HepG2 (cell line): Measurements from ENCODE around the gene ADSL. TPM values are rescaled to one million over a fixed set of nuclear protein-coding genes. Genes with fewer than 3 reads are reported as not detected.

Experiments used
- ATAC-seq: fragments of 200-7000 bp; cut with Tn5 transposase; 3 replicates; pipeline ENCODE4 v1.9.1; 2020; ENCODE audit warnings: mild to moderate bottlenecking, moderate library complexity
- BruUV-seq: library from RNA; stranded (reverse); fragments of 400-500 nt; replicated peaks from 2 replicates; lab custom pipeline; 2021; lab: Mats Ljungman, UMichigan
- CTCF ChIA-PET: fragments of 300-600 bp; formaldehyde crosslinking; extraction: SDS; loops from one replicate; lab custom pipeline; 2021; ENCODE audit warnings: low total read pairs, inconsistent platforms, low intra/inter-chr PET ratio; lab: Yijun Ruan, JAX
- POLR2A ChIA-PET: fragments of 350-600 bp; sonication (Branson Sonifier 250); formaldehyde crosslinking; loops from one replicate; lab custom pipeline; 2020; ENCODE audit warnings: antibody characterized with exemption, inconsistent platforms; lab: Yijun Ruan, JAX
- DNase-seq: peaks from one replicate; pipeline ENCODE4 v3.0.0-alpha.2; 2015; ENCODE audit warnings: low spot score
- FAIRE-seq: peaks from 3 replicates; lab custom pipeline; 2011; peaks lifted over from hg19 to GRCh38; lab: Jason Lieb, UNC
- H2AFZ ChIP-seq: one replicate; pipeline ENCODE4 v1.6.1; 2011; ENCODE audit warnings: low read length, inconsistent platforms
- H3K27ac ChIP-seq: fragments of 300-600 bp; 3 replicates; pipeline ENCODE4 v1.8.0; 2011; ENCODE audit warnings: mixed run types, mild to moderate bottlenecking, mixed read lengths, low read length, inconsistent platforms; ENCODE audit not compliant: insufficient read depth; ENCODE audit errors: extremely low read length
- H3K27me3 ChIP-seq, 2 experiments: fragments of 200-600 bp in 1 of 2; 2 replicates in 1 of 2; 3 replicates in 1 of 2; pipeline versions ENCODE4 v1.6.0 to v1.8.0; 2011; ENCODE audit warnings: low read length in 2 of 2, mild to moderate bottlenecking in 2 of 2, moderate library complexity in 2 of 2, inconsistent platforms in 1 of 2; ENCODE audit not compliant: insufficient read depth in 2 of 2, control insufficient read depth in 1 of 2
- H3K36me3 ChIP-seq, 2 experiments: fragments of 200-600 bp in 1 of 2; replicated peaks in 1 of 2; 2 replicates in 1 of 2; 3 replicates in 1 of 2; pipeline versions ENCODE4 v1.5.1 to v1.8.0; 2011; ENCODE audit warnings: low read length in 2 of 2, inconsistent platforms in 1 of 2; ENCODE audit not compliant: insufficient read depth in 2 of 2, control insufficient read depth in 1 of 2
- H3K4me1 ChIP-seq: 2 replicates; pipeline ENCODE4 v1.5.1; 2012; ENCODE audit warnings: low read length, inconsistent platforms; ENCODE audit not compliant: insufficient read depth
- H3K4me2 ChIP-seq: 2 replicates; pipeline ENCODE4 v1.6.0; 2011; ENCODE audit warnings: low read depth, low read length, inconsistent platforms
- H3K4me3 ChIP-seq, 3 experiments: fragments of 200-600 bp in 1 of 3; sonication (generic), shearing (Covaris generic) in 1 of 3; replicated peaks in 1 of 3; 2 replicates each; pipeline ENCODE4 v1.5.1; 2011 to 2016; ENCODE audit warnings: low read length in 3 of 3, inconsistent platforms in 2 of 3, low read depth in 2 of 3, mild to moderate bottlenecking in 2 of 3, control low read depth in 1 of 3, mixed read lengths in 1 of 3; ENCODE audit not compliant: insufficient read depth in 1 of 3
- H3K79me2 ChIP-seq: one replicate; pipeline ENCODE4 v1.6.1; 2011; ENCODE audit warnings: low read length, inconsistent platforms; ENCODE audit not compliant: insufficient read depth
- H3K9ac ChIP-seq: 2 replicates; pipeline ENCODE4 v1.6.0; 2011; ENCODE audit warnings: mild to moderate bottlenecking, low read depth, low read length, inconsistent platforms; ENCODE audit not compliant: insufficient read depth
- H3K9me3 ChIP-seq: 2 replicates; pipeline ENCODE4 v1.5.1; 2012; ENCODE audit warnings: mild to moderate bottlenecking, low read length
- H4K20me1 ChIP-seq: 2 replicates; pipeline ENCODE4 v1.6.0; 2011; ENCODE audit warnings: inconsistent platforms, mild to moderate bottlenecking, low read length, moderate library complexity; ENCODE audit not compliant: insufficient read depth
- GATA4 ChIP-seq: sonication (generic); IDR thresholded peaks from 2 replicates; pipeline ENCODE4 v1.6.1; 2016; ENCODE audit warnings: antibody characterized with exemption, low read depth, borderline replicate concordance
- HMGA1 ChIP-seq: sonication (generic); formaldehyde crosslinking; conservative IDR thresholded peaks from 2 replicates; pipeline ENCODE4 v1.4.0; 2020; ENCODE audit warnings: missing genetic modification reagents
- HNRNPLL ChIP-seq: fragments of 200-400 bp; formaldehyde crosslinking; IDR thresholded peaks from 2 replicates; pipeline ENCODE4 v1.6.1; 2017; ENCODE audit warnings: mild to moderate bottlenecking, low read depth, low read length; ENCODE audit not compliant: poor library complexity, severe bottlenecking
- KDM3A ChIP-seq: IDR thresholded peaks from 2 replicates; pipeline ENCODE4 v1.6.1; 2018; ENCODE audit warnings: low read depth, missing compliant biosample characterization
- MZF1 ChIP-seq: sonication (generic); formaldehyde crosslinking; IDR thresholded peaks from 2 replicates; pipeline ENCODE4 v1.8.1; 2023; ENCODE audit warnings: mild to moderate bottlenecking, missing genetic modification reagents, borderline replicate concordance
- NR2F1 ChIP-seq, 2 experiments: fragments of 450-650 bp in 1 of 2; formaldehyde crosslinking in 1 of 2; IDR thresholded peaks; 2 replicates each; pipeline versions ENCODE4 v1.5.0 to v1.6.1; 2016 to 2020; ENCODE audit warnings: mild to moderate bottlenecking in 1 of 2, missing compliant biosample characterization in 1 of 2, missing genetic modification reagents in 1 of 2, moderate library complexity in 1 of 2
- SMARCC2 ChIP-seq: fragments of 450-650 bp; IDR thresholded peaks from 2 replicates; pipeline ENCODE4 v1.6.1; 2017; ENCODE audit warnings: antibody characterized with exemption, mild to moderate bottlenecking
- ZFAT ChIP-seq: sonication (generic); formaldehyde crosslinking; conservative IDR thresholded peaks from 2 replicates; pipeline ENCODE4 v1.8.1; 2023; ENCODE audit warnings: missing genetic modification reagents, inconsistent platforms
- ZNF24 ChIP-seq: fragments of 450-650 bp; IDR thresholded peaks from 2 replicates; pipeline ENCODE4 v1.6.1; 2017; ENCODE audit warnings: antibody characterized with exemption, mild to moderate bottlenecking
- ZNF44 ChIP-seq: sonication (generic); formaldehyde crosslinking; IDR thresholded peaks from 2 replicates; pipeline ENCODE4 v1.5.1; 2020; ENCODE audit warnings: mild to moderate bottlenecking, missing genetic modification reagents
- in situ Hi-C: cut with HindIII; loops from 2 replicates; pipeline ENCODE4 v1.10.0; 2017; ENCODE audit warnings: low pct_unique_long_range_greater_than_20kb; ENCODE audit not compliant: extremely low pct_ligation_motif_present
- intact Hi-C: fragments of 100-400 bp; cut with micrococcal nuclease; formaldehyde crosslinking; loops from one replicate; pipeline ENCODE4 v1.10.0; 2022; ENCODE audit not compliant: unreplicated experiment
- polyA plus RNA-seq, 8 experiments: library from polyadenylated mRNA; depleted of rRNA in 3 of 8; stranded (reverse) in 7 of 8; unstranded in 1 of 8; fragments of >200 nt; fragmentation: Illumina TruSeq in 4 of 8; extraction: Trizol in 4 of 8; gene quantifications; 2 replicates each; pipeline versions ENCODE4 v1.2.1 to v1.2.3, GENCODE V29; 2011 to 2016; ENCODE audit warnings: low read depth in 4 of 8, missing spikeins in 1 of 8, mixed read lengths in 1 of 8; ENCODE audit not compliant: insufficient read depth in 1 of 8
- total RNA-seq, 5 experiments: library from RNA; depleted of rRNA; stranded (reverse); fragments of >200 nt; fragmentation: Illumina TruSeq; extraction: Trizol; gene quantifications; 2 replicates each; pipeline ENCODE4 v1.2.3, GENCODE V29; 2016; ENCODE audit warnings: low read depth in 1 of 5
- TF ChIP-seq, protein P1 (sequence below): sonication (generic); formaldehyde crosslinking; IDR thresholded peaks from 2 replicates; pipeline ENCODE4 v1.4.0; 2020; ENCODE audit warnings: mild to moderate bottlenecking, missing genetic modification reagents
- TF ChIP-seq, protein P2 (sequence below): sonication (generic); formaldehyde crosslinking; IDR thresholded peaks from 2 replicates; pipeline ENCODE4 v1.5.1; 2020; ENCODE audit warnings: mild to moderate bottlenecking, missing genetic modification reagents
- TF ChIP-seq, protein P3 (sequence below): sonication (generic); formaldehyde crosslinking; conservative IDR thresholded peaks from 2 replicates; pipeline ENCODE4 v1.8.1; 2023; ENCODE audit warnings: missing genetic modification reagents

ADSL gene
- total and polyA plus RNA-seq, 2 of the 13 experiments (the other 11 are each of a cell fraction or from before 2014, with no cell fraction given), result 123 to 174 TPM

DNA sequence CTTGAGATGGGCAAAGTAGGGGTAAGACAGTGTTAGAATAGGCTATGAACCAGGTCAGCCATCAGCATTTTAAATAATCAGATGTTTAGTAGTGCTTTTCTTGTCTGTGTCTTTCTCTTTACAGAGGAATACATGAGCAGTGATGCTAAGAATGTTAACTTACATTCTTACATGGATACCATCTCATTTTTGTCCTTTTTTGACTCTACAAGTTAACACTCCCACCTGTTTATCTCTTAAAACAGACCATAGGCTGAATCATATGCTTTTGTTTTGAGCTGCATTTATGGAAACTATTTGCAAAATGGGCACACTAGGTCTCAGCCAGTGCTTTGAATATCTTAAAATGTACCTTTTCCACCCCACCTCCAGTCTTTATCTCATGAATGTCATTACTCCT is 25.6 kb upstream of the ADSL start:
- in situ Hi-C loops (no loop called here), intact Hi-C loops (no loop called here)
- Histone ChIP-seq H3K4me3 (no peak overlapping the region), H3K9me3 (no peaks in the 10 kb centered on the region), H3K9ac (no peak overlapping the region), H3K36me3 (peaks cover 7 to 52% of the 10 kb centered on the region in 2 experiments), H3K79me2 (no peaks in the 10 kb centered on the region), H4K20me1 (no peaks in the 10 kb centered on the region), H3K4me1 (no peaks in the 10 kb centered on the region), H2AFZ (no peak overlapping the region), H3K27me3 (no peaks in the 10 kb centered on the region), H3K4me2 (no peak overlapping the region), H3K27ac (no peak overlapping the region)
- ChIA-PET CTCF (no interaction called here), POLR2A (no interaction called here)
- DNase-seq, result no peak
- no TSS peak for BruUV-seq
- ATAC-seq, result no peak
- FAIRE-seq, result no peak
- TF ChIP-seq, protein P1, sequence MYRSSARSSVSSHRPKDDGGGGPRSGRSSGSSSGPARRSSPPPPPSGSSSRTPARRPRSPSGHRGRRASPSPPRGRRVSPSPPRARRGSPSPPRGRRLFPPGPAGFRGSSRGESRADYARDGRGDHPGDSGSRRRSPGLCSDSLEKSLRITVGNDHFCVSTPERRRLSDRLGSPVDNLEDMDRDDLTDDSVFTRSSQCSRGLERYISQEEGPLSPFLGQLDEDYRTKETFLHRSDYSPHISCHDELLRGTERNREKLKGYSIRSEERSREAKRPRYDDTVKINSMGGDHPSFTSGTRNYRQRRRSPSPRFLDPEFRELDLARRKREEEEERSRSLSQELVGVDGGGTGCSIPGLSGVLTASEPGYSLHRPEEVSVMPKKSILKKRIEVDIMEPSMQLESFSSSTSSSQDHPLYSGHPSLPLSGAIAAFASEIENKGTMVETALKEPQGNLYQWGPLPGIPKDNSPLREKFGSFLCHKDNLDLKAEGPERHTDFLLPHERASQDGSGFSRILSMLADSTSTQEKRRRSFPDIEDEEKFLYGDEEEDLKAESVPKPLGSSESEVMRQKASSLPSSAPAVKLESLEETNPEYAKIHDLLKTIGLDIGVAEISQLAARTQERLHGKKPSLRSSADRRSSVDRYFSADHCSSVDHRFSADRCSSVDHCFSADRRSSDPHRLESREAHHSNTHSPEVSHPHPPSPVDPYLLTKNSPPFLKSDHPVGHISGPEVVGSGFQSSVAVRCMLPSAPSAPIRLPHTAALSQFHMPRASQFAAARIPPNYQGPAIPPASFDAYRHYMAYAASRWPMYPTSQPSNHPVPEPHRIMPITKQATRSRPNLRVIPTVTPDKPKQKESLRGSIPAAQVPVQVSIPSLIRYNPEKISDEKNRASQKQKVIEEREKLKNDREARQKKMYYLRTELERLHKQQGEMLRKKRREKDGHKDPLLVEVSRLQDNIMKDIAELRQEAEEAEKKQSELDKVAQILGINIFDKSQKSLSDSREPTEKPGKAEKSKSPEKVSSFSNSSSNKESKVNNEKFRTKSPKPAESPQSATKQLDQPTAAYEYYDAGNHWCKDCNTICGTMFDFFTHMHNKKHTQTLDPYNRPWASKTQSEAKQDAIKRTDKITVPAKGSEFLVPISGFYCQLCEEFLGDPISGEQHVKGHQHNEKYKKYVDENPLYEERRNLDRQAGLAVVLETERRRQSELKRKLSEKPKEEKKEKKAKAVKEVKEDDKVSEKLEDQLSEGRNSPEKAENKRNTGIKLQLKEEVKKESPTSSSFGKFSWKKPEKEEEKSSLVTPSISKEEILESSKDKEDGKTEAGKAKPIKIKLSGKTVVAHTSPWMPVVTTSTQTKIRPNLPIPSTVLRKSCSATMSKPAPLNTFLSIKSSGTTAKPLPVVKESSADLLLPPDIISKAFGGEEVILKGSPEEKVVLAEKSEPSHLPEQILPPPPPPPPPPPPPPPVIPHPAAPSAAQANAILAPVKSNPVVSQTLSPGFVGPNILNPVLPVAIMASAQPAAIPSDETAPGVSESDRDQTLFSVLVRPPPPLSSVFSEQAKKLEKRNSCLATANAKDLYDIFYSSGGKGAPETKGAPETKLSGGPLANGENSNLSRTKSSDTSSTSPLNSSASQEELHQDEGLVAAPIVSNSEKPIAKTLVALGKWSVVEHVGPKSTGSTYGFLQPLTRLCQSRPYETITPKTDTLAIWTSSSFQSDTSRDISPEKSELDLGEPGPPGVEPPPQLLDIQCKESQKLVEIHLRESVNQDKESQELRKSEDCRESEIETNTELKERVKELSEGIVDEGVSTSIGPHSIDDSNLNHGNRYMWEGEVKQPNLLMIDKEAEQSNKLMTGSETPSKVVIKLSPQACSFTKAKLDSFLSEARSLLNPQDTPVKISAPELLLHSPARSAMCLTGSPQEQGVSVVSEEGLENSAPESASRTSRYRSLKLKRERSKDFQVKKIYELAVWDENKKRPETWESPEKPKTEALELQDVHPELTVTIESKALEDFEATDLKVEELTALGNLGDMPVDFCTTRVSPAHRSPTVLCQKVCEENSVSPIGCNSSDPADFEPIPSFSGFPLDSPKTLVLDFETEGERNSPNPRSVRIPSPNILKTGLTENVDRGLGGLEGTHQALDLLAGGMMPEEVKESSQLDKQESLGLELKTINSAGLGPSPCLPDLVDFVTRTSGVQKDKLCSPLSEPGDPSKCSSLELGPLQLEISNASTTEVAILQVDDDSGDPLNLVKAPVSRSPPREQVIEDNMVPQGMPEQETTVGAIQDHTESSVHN (CRISPR knock-in tag), result no peak
- TF ChIP-seq ZNF24, result no peak
- no peak for TF ChIP-seq MZF1 (CRISPR knock-in tag)
- TF ChIP-seq KDM3A, result no peak
- TF ChIP-seq GATA4, result no peak
- no peak for TF ChIP-seq HMGA1 (CRISPR knock-in tag)
- no peak for TF ChIP-seq HNRNPLL
- TF ChIP-seq ZNF44 (CRISPR knock-in tag), result no peak
- TF ChIP-seq, protein P2, sequence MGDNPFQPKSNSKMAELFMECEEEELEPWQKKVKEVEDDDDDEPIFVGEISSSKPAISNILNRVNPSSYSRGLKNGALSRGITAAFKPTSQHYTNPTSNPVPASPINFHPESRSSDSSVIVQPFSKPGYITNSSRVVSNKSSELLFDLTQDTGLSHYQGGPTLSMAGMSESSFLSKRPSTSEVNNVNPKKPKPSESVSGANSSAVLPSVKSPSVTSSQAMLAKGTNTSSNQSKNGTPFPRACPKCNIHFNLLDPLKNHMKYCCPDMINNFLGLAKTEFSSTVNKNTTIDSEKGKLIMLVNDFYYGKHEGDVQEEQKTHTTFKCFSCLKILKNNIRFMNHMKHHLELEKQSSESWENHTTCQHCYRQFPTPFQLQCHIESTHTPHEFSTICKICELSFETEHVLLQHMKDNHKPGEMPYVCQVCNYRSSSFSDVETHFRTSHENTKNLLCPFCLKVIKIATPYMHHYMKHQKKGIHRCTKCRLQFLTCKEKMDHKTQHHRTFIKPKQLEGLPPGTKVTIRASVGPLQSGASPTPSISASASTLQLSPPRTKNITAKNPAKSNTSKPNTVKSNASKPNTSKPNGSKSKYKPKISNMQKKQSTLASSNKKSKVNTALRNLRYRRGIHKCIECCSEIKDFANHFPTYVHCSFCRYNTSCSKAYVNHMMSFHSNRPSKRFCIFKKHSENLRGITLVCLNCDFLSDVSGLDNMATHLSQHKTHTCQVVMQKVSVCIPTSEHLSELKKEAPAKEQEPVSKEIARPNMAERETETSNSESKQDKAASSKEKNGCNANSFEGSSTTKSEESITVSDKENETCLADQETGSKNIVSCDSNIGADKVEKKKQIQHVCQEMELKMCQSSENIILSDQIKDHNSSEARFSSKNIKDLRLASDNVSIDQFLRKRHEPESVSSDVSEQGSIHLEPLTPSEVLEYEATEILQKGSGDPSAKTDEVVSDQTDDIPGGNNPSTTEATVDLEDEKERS, result no peak
- TF ChIP-seq NR2F1 (CRISPR knock-in tag; IDR thresholded peaks at IDR 0.05), result no peak
- no peak for TF ChIP-seq SMARCC2
- TF ChIP-seq, protein P3, sequence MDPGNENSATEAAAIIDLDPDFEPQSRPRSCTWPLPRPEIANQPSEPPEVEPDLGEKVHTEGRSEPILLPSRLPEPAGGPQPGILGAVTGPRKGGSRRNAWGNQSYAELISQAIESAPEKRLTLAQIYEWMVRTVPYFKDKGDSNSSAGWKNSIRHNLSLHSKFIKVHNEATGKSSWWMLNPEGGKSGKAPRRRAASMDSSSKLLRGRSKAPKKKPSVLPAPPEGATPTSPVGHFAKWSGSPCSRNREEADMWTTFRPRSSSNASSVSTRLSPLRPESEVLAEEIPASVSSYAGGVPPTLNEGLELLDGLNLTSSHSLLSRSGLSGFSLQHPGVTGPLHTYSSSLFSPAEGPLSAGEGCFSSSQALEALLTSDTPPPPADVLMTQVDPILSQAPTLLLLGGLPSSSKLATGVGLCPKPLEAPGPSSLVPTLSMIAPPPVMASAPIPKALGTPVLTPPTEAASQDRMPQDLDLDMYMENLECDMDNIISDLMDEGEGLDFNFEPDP (CRISPR knock-in tag), result no peak
- TF ChIP-seq ZFAT (CRISPR knock-in tag), result no peak
